T-cell (primary cell): ENCODE measurements around the gene SRCIN1. TPM values are rescaled to one million over a fixed set of nuclear protein-coding genes. Genes with fewer than 3 reads are reported as not detected.

ENCODE experiments used
- ATAC-seq, 4 experiments: fragments of 200-7000 bp in 3 of 4; fragments of 150-1000 bp in 1 of 4; cut with Tn5 transposase; replicated peaks in 1 of 4; 1 replicate in 3 of 4; 2 replicates in 1 of 4; pipeline ENCODE4 v1.10.0; 2021; ENCODE audit warnings: moderate library complexity in 3 of 4, mild to moderate bottlenecking in 2 of 4, moderate number of reproducible peaks in 1 of 4
- CTCF ChIA-PET, 2 donors: fragments of 300-600 bp; sonication (Branson Sonifier 250); formaldehyde crosslinking; loops; one replicate each; lab custom pipeline; 2022; ENCODE audit warnings: antibody characterized with exemption in 2 of 2; lab: Charles Lee
- POLR2A ChIA-PET, 2 donors: fragments of 300-600 bp; sonication (Branson Sonifier 250); formaldehyde crosslinking; loops; one replicate each; lab custom pipeline; 2022; ENCODE audit warnings: antibody characterized with exemption in 2 of 2; lab: Charles Lee
- DNase-seq, 35 experiments: peaks; one replicate each; pipeline versions ENCODE4 v3.0.0 to v3.0.0-alpha.2; 2013 to 2023
- H3K27ac ChIP-seq: one replicate; pipeline ENCODE4 v1.5.1; 2013; ENCODE audit warnings: low read length
- H3K27me3 ChIP-seq, 2 experiments: replicated peaks in 1 of 2; 1 replicate in 1 of 2; 2 replicates in 1 of 2; pipeline versions ENCODE4 v1.6.1 to v1.7.0; 2013; ENCODE audit warnings: low read length in 1 of 2, mixed read lengths in 1 of 2; ENCODE audit not compliant: control insufficient read depth in 2 of 2, insufficient read depth in 2 of 2; ENCODE audit errors: extremely low read depth in 1 of 2
- H3K36me3 ChIP-seq, 2 donors: 1 replicate in 1 of 2; 2 replicates in 1 of 2; pipeline versions ENCODE4 v1.6.1 to v1.7.0; 2013; ENCODE audit warnings: low read length in 1 of 2; ENCODE audit not compliant: control insufficient read depth in 2 of 2, insufficient read depth in 1 of 2; ENCODE audit errors: extremely low read depth in 1 of 2
- H3K4me1 ChIP-seq, 2 experiments: 1 replicate in 1 of 2; 2 replicates in 1 of 2; pipeline versions ENCODE4 v1.6.1 to v1.7.0; 2013; ENCODE audit warnings: low read length in 2 of 2, mixed read lengths in 1 of 2; ENCODE audit not compliant: insufficient read depth in 2 of 2, control insufficient read depth in 1 of 2; ENCODE audit errors: extremely low read depth in 1 of 2
- H3K4me3 ChIP-seq, 2 donors: 1 replicate in 1 of 2; 2 replicates in 1 of 2; pipeline versions ENCODE4 v1.5.1 to v1.7.0; 2013; ENCODE audit warnings: mild to moderate bottlenecking in 2 of 2, low read length in 1 of 2, moderate library complexity in 1 of 2; ENCODE audit not compliant: control insufficient read depth in 1 of 2; ENCODE audit errors: extremely low read depth in 1 of 2
- H3K9me3 ChIP-seq: 2 replicates; pipeline ENCODE4 v1.7.0; 2013
- H3K27ac Mint-ChIP-seq, 2 donors: one replicate each; pipeline ENCODE4 v1.8.0; 2020 to 2021; ENCODE audit warnings: mild to moderate bottlenecking in 2 of 2, mixed read lengths in 2 of 2
- H3K27me3 Mint-ChIP-seq, 2 donors: one replicate each; pipeline ENCODE4 v1.8.0; 2021 to 2022; ENCODE audit warnings: mixed read lengths in 2 of 2
- H3K36me3 Mint-ChIP-seq: one replicate; pipeline ENCODE4 v1.8.0; 2021; ENCODE audit warnings: mixed read lengths
- H3K4me1 Mint-ChIP-seq, 3 donors: one replicate each; pipeline ENCODE4 v1.8.0; 2020 to 2022; ENCODE audit warnings: mixed read lengths in 3 of 3, mild to moderate bottlenecking in 1 of 3
- H3K4me3 Mint-ChIP-seq, 3 donors: one replicate each; pipeline ENCODE4 v1.8.0; 2020 to 2022; ENCODE audit warnings: mild to moderate bottlenecking in 3 of 3, mixed read lengths in 3 of 3, moderate library complexity in 3 of 3
- H3K9me3 Mint-ChIP-seq, 3 donors: one replicate each; pipeline ENCODE4 v1.8.0; 2020 to 2022; ENCODE audit warnings: mixed read lengths in 3 of 3
- WGBS: methylation state at CpG from one replicate; pipeline ENCODE4 v1.1.5; 2013; ENCODE audit warnings: missing lambda C conversion rate; ENCODE audit not compliant: insufficient coverage; 5-methylcytosine and 5-hydroxymethylcytosine counted together
- total RNA-seq, 35 experiments: library from RNA in 6 of 35; stranded (reverse) in 6 of 35; fragments of 120-200 nt in 1 of 35; gene quantifications; one replicate each; pipeline versions ENCODE4 v1.2.1 to v1.2.4 and lab custom pipeline; 2013 to 2026

SRCIN1 gene
- total RNA-seq, 5 donors from 2014 or later (not counting 1 experiment from before 2014, with no cell fraction given): 0.13 to 0.85 (median 0.28) TPM; not detected in 1

DNA sequence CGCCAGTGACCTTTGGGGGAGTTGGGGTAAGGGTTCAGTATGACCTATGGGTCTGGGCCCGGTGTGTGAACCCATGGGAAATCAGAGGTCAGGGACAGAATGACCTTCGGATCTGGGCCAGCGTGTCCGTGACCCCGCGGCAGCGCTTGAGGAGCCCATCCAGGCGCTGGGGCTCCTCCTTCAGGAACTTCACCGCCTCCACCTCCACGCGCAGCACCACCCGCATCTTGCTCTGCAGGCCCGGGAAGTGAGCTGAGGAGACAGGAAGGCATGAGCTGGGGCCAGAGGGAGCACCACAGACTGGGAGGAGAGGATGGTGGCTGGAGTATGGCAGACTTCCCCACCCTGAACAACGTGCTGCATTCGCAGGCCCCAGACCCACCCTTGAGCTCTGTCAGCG lies 53.4 kb downstream of the SRCIN1 start:
- no peak overlapping the region for H3K27ac Mint-ChIP-seq
- Histone ChIP-seq H3K9me3 (no peaks in the 10 kb centered on the region), H3K4me3 (no peak overlapping the region), H3K27me3 (peaks cover 0 to 46% of the 10 kb centered on the region in 2 experiments), H3K27ac (no peak overlapping the region), H3K4me1 (no peaks in the 10 kb centered on the region), H3K36me3 (no peaks in the 10 kb centered on the region)
- no peaks in the 10 kb centered on the region for H3K36me3 Mint-ChIP-seq
- H3K4me1 Mint-ChIP-seq: no peaks in the 10 kb centered on the region
- ChIA-PET CTCF (interaction anchor here in 1 of 2 donors (0.8 kb wide), 1 partner anchor 121 kb away, joined by 3 read pairs; no protein-coding TSS in a partner anchor), POLR2A (no interaction called here)
- ATAC-seq (no peak), DNase-seq (no peak)
- no peaks in the 10 kb centered on the region for H3K9me3 Mint-ChIP-seq
- H3K27me3 Mint-ChIP-seq: peaks cover 0 to 20% of the 10 kb centered on the region in 2 donors
- no peak overlapping the region for H3K4me3 Mint-ChIP-seq
- WGBS: 92% methylated on average over 13 of the region's 17 CpGs

DNA sequence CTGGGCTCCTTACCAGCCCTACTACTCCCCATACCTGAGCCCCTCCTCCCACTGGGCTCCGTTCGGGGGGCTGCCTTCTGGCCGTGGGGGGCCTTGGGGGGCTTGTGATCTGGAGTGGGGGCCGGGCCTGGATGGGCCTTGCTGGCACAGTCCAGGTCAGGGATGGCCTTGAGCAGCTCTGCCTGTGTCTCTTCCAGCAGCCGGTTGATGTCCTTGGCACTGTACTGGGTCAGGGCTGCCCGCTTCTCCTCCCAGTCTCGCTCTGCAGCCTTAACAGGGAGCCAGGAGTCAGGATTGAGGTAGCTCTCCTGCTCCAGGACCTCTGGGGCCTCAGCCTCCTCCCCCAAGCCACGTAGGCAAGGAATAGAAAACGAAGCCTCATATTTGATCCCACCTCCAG lies 54.6 kb downstream of the SRCIN1 start:
- DNase-seq: no peak
- POLR2A ChIA-PET: no interaction called here
- Mint-ChIP-seq H3K36me3 (no peaks in the 10 kb centered on the region), H3K4me1 (no peaks in the 10 kb centered on the region), H3K27ac (no peak overlapping the region), H3K9me3 (no peaks in the 10 kb centered on the region), H3K27me3 (peaks cover 3 to 28% of the 10 kb centered on the region in 2 donors), H3K4me3 (no peak overlapping the region)
- no peaks in the 10 kb centered on the region for H3K36me3 ChIP-seq
- H3K27me3 ChIP-seq: peaks cover 0 to 58% of the 10 kb centered on the region in 2 experiments
- 83% methylated on average over 6 of the region's 9 CpGs for WGBS
- H3K4me1 ChIP-seq: no peaks in the 10 kb centered on the region
- CTCF ChIA-PET: interaction anchor here in 1 of 2 donors (0.5 to 0.6 kb wide), 2 partner anchors 8 to 117 kb away, joined by 3 to 4 read pairs; no protein-coding TSS in a partner anchor
- no peak for ATAC-seq
- H3K9me3 ChIP-seq: no peaks in the 10 kb centered on the region
- no peak overlapping the region for H3K4me3 ChIP-seq
- no peak overlapping the region for H3K27ac ChIP-seq

DNA sequence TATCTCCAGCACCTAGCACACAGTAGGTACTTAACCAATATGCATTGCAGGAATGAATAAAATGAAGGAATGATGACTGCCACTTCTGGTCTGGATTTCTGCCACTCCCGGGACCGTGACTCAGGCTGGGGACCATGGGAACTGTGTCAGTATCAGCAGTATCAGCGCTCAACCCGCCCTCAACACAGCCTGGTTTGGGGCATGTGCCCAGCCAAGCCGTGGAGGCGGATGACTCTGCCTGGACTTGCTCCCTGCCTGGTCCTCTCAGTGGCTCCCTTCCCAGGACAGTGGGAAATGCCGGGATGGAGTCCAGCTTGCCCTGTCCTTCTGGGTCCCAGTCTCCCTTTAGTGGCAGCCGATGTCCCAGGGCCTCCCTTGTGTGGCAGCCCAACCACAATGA lies 55.1 kb downstream of the SRCIN1 start:
- POLR2A ChIA-PET: no interaction called here
- WGBS: 86% methylated on average over 8 of the region's 8 CpGs
- CTCF ChIA-PET: no interaction called here

DNA sequence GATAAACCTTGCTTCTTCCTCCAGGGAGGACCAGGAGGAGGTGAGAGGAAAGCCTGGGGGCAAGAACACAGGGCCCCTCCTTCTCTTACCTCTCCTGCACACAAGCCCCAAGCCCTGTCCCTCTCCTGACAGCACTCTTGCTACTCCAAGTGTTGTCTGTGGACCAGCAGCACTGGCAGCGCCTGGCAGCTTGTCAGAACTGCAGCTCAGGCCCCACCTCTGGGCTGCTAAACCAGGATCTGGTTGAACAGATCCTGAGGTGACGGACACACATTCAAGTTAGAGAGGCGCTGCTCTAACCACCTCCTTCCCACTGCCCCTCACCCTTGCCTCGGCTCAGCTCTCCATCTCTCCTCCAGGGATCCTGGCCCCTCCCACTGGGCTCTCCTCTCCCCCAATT lies 56.5 kb downstream of the SRCIN1 start:
- Histone ChIP-seq H3K27me3 (peaks cover 0 to 72% of the 10 kb centered on the region in 2 experiments), H3K9me3 (no peaks in the 10 kb centered on the region), H3K27ac (no peak overlapping the region), H3K36me3 (no peaks in the 10 kb centered on the region), H3K4me3 (no peak overlapping the region), H3K4me1 (no peaks in the 10 kb centered on the region)
- Mint-ChIP-seq H3K9me3 (no peaks in the 10 kb centered on the region), H3K36me3 (no peaks in the 10 kb centered on the region), H3K4me3 (no peak overlapping the region), H3K27me3 (peaks cover 3 to 25% of the 10 kb centered on the region in 2 donors), H3K27ac (no peak overlapping the region), H3K4me1 (no peaks in the 10 kb centered on the region)
- CTCF ChIA-PET: no interaction called here
- DNase-seq (no peak), ATAC-seq (no peak)
- WGBS: 55% methylated on average over 4 of the region's 4 CpGs
- POLR2A ChIA-PET: no interaction called here

More for the DNA sequence above, 55.1 kb downstream of the SRCIN1 start:
- H3K4me3 Mint-ChIP-seq: no peak overlapping the region
- H3K4me3 ChIP-seq: no peak overlapping the region
- H3K27ac ChIP-seq: no peak overlapping the region
- no peaks in the 10 kb centered on the region for H3K4me1 ChIP-seq
- no peaks in the 10 kb centered on the region for H3K9me3 Mint-ChIP-seq
- H3K27me3 Mint-ChIP-seq: peaks cover 3 to 28% of the 10 kb centered on the region in 2 donors
- H3K27me3 ChIP-seq: peaks cover 0 to 63% of the 10 kb centered on the region in 2 experiments
- H3K36me3 ChIP-seq: no peaks in the 10 kb centered on the region
- no peak overlapping the region for H3K27ac Mint-ChIP-seq
- DNase-seq (no peak), ATAC-seq (no peak)
- H3K9me3 ChIP-seq: no peaks in the 10 kb centered on the region
- H3K36me3 Mint-ChIP-seq: no peaks in the 10 kb centered on the region
- H3K4me1 Mint-ChIP-seq: no peaks in the 10 kb centered on the region

DNA sequence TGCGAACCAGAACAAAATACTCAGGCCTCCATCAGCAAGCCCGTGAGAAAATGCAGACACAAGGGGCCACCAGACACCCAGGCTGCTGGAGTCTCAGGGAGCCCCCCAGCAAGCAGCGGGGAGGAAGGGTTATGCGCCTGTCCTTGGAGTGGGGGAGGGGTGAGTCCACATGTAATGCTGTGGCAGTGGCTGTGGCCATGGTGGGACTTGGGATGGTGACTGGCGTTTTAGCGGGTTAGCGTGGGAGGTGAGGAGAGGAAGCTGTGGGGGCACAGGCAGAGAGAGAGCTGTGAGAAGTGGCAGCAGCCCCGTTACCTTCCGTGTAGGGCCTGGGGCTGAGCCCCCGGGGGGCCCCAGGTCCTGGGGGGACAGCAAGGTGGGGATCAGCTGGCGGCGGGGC lies 58.3 kb downstream of the SRCIN1 start:
- WGBS: 39% methylated on average over 11 of the region's 12 CpGs

DNA sequence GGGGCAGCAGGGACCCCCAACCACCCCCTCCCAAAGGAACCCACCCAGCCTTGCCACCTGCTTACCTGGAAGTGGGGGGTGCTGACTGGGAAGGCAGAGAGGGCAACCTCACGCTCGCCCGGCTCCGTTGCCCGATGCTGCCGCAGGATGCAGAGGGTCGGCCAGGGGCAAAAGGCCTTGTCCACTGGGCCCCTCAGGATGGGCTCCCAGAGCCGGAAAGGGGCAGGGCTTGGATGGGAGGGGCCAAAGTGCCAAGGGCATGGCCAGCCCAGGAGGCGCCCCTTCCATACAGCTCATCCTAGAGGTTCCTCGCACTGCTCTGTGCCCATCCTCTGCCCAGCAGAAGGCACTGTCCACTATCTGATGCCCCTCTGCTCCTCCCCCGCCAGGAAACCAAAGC lies 59.4 kb downstream of the SRCIN1 start:
- Histone ChIP-seq H3K36me3 (no peaks in the 10 kb centered on the region), H3K27me3 (peaks cover 0 to 74% of the 10 kb centered on the region in 2 experiments), H3K4me1 (no peaks in the 10 kb centered on the region), H3K4me3 (no peak overlapping the region), H3K9me3 (no peaks in the 10 kb centered on the region), H3K27ac (no peak overlapping the region)
- CTCF ChIA-PET: interaction anchor here in 1 of 2 donors (1.5 kb wide), 1 partner anchor 12 kb away, joined by 3 read pairs; no protein-coding TSS in a partner anchor
- DNase-seq (no peak), ATAC-seq (no peak)
- H3K4me1 Mint-ChIP-seq: no peaks in the 10 kb centered on the region
- H3K27ac Mint-ChIP-seq: no peak overlapping the region
- 78% methylated on average over 8 of the region's 11 CpGs for WGBS
- H3K36me3 Mint-ChIP-seq: no peaks in the 10 kb centered on the region
- POLR2A ChIA-PET: no interaction called here
- H3K27me3 Mint-ChIP-seq: peaks cover 8 to 35% of the 10 kb centered on the region in 2 donors
- H3K4me3 Mint-ChIP-seq: no peak overlapping the region
- H3K9me3 Mint-ChIP-seq: no peaks in the 10 kb centered on the region

More for the DNA sequence above, 58.3 kb downstream of the SRCIN1 start:
- POLR2A ChIA-PET: no interaction called here
- Histone ChIP-seq H3K4me3 (no peak overlapping the region), H3K27ac (no peak overlapping the region), H3K4me1 (no peaks in the 10 kb centered on the region), H3K36me3 (no peaks in the 10 kb centered on the region), H3K27me3 (peaks cover 0 to 75% of the 10 kb centered on the region in 2 experiments), H3K9me3 (no peaks in the 10 kb centered on the region)
- H3K36me3 Mint-ChIP-seq: no peaks in the 10 kb centered on the region
- H3K27ac Mint-ChIP-seq: no peak overlapping the region
- peaks cover 3 to 32% of the 10 kb centered on the region in 2 donors for H3K27me3 Mint-ChIP-seq
- no peak overlapping the region for H3K4me3 Mint-ChIP-seq
- DNase-seq (no peak), ATAC-seq (no peak)
- H3K9me3 Mint-ChIP-seq: no peaks in the 10 kb centered on the region
- no peaks in the 10 kb centered on the region for H3K4me1 Mint-ChIP-seq
- CTCF ChIA-PET: interaction anchor here in 1 of 2 donors (0.6 to 1.6 kb wide), 2 partner anchors 11 to 65 kb away, joined by 4 read pairs; no protein-coding TSS in a partner anchor
